ENCODE results near the gene MTO1.
"Not testable (repeated sequence)": the region's sequence is repeated elsewhere in the genome, so short reads cannot be mapped to it uniquely, and the experiment has no call there.

The MTO1 gene

DNA sequence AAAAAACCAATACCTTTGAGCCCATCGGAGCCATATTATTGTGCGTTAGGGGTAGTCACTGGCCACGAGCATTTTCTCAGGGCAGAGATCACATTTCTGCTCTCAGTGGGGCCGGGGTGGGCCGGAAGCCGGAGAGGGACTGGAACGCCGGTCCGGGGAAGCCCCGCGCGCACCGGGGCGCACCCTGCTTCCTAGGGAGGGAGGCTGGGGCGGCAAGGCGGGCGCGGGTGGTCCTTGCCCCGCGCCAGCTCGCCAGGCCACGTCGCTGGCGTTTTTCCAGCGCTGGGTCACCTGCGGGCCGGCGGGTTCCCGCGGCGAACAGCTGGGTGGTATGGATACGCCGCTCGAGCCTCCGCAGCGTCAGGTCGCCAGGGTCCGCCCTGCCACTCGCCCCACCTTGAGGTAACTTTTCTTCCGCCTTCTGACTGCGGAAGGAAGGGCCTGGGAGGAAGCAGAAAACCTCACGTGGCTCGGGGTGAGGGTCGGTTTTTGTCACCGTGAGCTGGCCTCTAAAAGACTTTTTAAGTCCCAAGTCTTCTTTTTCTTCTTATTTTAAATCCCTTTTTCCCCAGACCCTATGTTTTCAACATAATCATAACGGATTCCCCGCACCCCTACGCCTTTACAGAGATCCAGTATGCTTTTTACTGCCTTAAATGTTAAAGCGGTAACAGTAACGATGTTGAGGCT is 62.0 kb downstream of the MTO1 start:
- H3K4me1 ChIP-seq (ENCODE audit: control insufficient read depth in 5 of 5, insufficient read depth in 5 of 5, low read length in 5 of 5), result peaks cover 5 to 36% (median 30%) of the 10 kb centered on the region in 5 donors
- H3K36me3 ChIP-seq (ENCODE audit: control insufficient read depth in 5 of 5, insufficient read depth in 5 of 5, low read length in 5 of 5), result peaks cover 7 to 13% (median 9%) of the 10 kb centered on the region in 5 donors
- H3K27me3 ChIP-seq (ENCODE audit: control insufficient read depth in 5 of 5, insufficient read depth in 4 of 5, low read length in 5 of 5), result peaks cover 0 to 2% (median 0%) of the 10 kb centered on the region in 5 donors
- peak overlapping the region; percentile 75 to 84 (median 81) for H3K4me3 ChIP-seq (ENCODE audit: low read depth in 1 of 5, low read length in 5 of 5)
- H3K9ac ChIP-seq (ENCODE audit: low read length in 5 of 5), result peak overlapping the region; percentile 43 to 94 (median 85)
- no peaks in the 10 kb centered on the region for H3K9me3 ChIP-seq (ENCODE audit: control insufficient read depth in 5 of 5, low read length in 5 of 5)
- peak overlapping the region; percentile 100 for H3K27ac ChIP-seq (ENCODE audit: low read depth, low read length)

GRCh38 chr6:73525546-73526330 is 64.2 kb downstream of the MTO1 start:
- Histone ChIP-seq H3K4me1 (ENCODE audit: control insufficient read depth in 5 of 5, insufficient read depth in 5 of 5, low read length in 5 of 5) (peaks cover 3 to 23% (median 20%) of the 10 kb centered on the region in 5 donors), H3K4me3 (ENCODE audit: low read depth in 1 of 5, low read length in 5 of 5) (no peak overlapping the region), H3K9ac (ENCODE audit: low read length in 5 of 5) (no peak overlapping the region), H3K27ac (ENCODE audit: low read depth, low read length) (no peak overlapping the region), H3K36me3 (ENCODE audit: control insufficient read depth in 5 of 5, insufficient read depth in 5 of 5, low read length in 5 of 5) (no peaks in the 10 kb centered on the region), H3K27me3 (ENCODE audit: control insufficient read depth in 5 of 5, insufficient read depth in 4 of 5, low read length in 5 of 5) (peaks cover 0 to 2% (median 0%) of the 10 kb centered on the region in 5 donors), H3K9me3 (ENCODE audit: control insufficient read depth in 5 of 5, low read length in 5 of 5) (no peaks in the 10 kb centered on the region)

DNA sequence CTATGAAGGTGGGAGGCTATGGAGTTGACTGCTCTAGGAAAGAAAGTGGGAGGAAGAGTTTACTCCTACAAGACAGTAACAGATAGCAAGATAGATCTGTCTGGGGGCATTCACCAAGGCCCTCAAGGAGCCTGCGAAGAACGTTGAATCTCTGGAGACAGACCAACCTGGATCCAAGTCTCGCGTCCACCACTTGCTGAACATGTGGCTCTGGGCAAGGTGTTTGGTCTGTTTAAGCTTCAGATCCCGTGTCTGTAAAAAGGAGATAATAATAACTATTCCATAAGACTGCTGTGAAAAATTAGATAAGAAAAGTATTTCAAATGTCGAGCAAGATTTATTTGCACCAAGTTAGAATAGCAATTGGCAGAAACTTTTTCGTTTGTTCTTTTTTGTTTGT is 67.4 kb downstream of the MTO1 start:
- peaks cover 0 to 4% (median 2%) of the 10 kb centered on the region in 5 donors for H3K4me1 ChIP-seq (ENCODE audit: control insufficient read depth in 5 of 5, insufficient read depth in 5 of 5, low read length in 5 of 5)
- no peak overlapping the region for H3K9ac ChIP-seq (ENCODE audit: low read length in 5 of 5)
- H3K9me3 ChIP-seq (ENCODE audit: control insufficient read depth in 5 of 5, low read length in 5 of 5), result no peaks in the 10 kb centered on the region
- H3K27me3 ChIP-seq (ENCODE audit: control insufficient read depth in 5 of 5, insufficient read depth in 4 of 5, low read length in 5 of 5), result no peaks in the 10 kb centered on the region
- no peaks in the 10 kb centered on the region for H3K36me3 ChIP-seq (ENCODE audit: control insufficient read depth in 5 of 5, insufficient read depth in 5 of 5, low read length in 5 of 5)
- no peak overlapping the region for H3K27ac ChIP-seq (ENCODE audit: low read depth, low read length)
- H3K4me3 ChIP-seq (ENCODE audit: low read depth in 1 of 5, low read length in 5 of 5), result no peak overlapping the region

- Histone ChIP-seq H3K27ac (ENCODE audit: low read depth, low read length) (no peak overlapping the region), H3K9ac (ENCODE audit: low read length in 5 of 5) (no peak overlapping the region), H3K4me1 (ENCODE audit: control insufficient read depth in 5 of 5, insufficient read depth in 5 of 5, low read length in 5 of 5) (no peaks in the 10 kb centered on the region), H3K9me3 (ENCODE audit: control insufficient read depth in 5 of 5, low read length in 5 of 5) (no peaks in the 10 kb centered on the region), H3K27me3 (ENCODE audit: control insufficient read depth in 5 of 5, insufficient read depth in 4 of 5, low read length in 5 of 5) (no peaks in the 10 kb centered on the region), H3K4me3 (ENCODE audit: low read depth in 1 of 5, low read length in 5 of 5) (no peak overlapping the region), H3K36me3 (ENCODE audit: control insufficient read depth in 5 of 5, insufficient read depth in 5 of 5, low read length in 5 of 5) (no peaks in the 10 kb centered on the region)
These were observed 70.8 kb downstream of the MTO1 start for GRCh38 chr6:73532293-73532692.

GRCh38 chr6:73534628-73535027 is 73.1 kb downstream of the MTO1 start:
- H3K4me3 ChIP-seq (ENCODE audit: low read depth in 1 of 5, low read length in 5 of 5), result no peak overlapping the region
- H3K27ac ChIP-seq (ENCODE audit: low read depth, low read length), result no peak overlapping the region
- H3K9ac ChIP-seq (ENCODE audit: low read length in 5 of 5), result no peak overlapping the region
- H3K27me3 ChIP-seq (ENCODE audit: control insufficient read depth in 5 of 5, insufficient read depth in 4 of 5, low read length in 5 of 5), result no peaks in the 10 kb centered on the region
- H3K36me3 ChIP-seq (ENCODE audit: control insufficient read depth in 5 of 5, insufficient read depth in 5 of 5, low read length in 5 of 5), result no peaks in the 10 kb centered on the region
- no peaks in the 10 kb centered on the region for H3K9me3 ChIP-seq (ENCODE audit: control insufficient read depth in 5 of 5, low read length in 5 of 5)
- peaks cover 0 to 9% (median 4%) of the 10 kb centered on the region in 5 donors for H3K4me1 ChIP-seq (ENCODE audit: control insufficient read depth in 5 of 5, insufficient read depth in 5 of 5, low read length in 5 of 5)

- Histone ChIP-seq H3K36me3 (ENCODE audit: control insufficient read depth in 5 of 5, insufficient read depth in 5 of 5, low read length in 5 of 5) (no peaks in the 10 kb centered on the region), H3K9ac (ENCODE audit: low read length in 5 of 5) (no peak overlapping the region), H3K9me3 (ENCODE audit: control insufficient read depth in 5 of 5, low read length in 5 of 5) (no peaks in the 10 kb centered on the region), H3K27ac (ENCODE audit: low read depth, low read length) (no peak overlapping the region), H3K27me3 (ENCODE audit: control insufficient read depth in 5 of 5, insufficient read depth in 4 of 5, low read length in 5 of 5) (no peaks in the 10 kb centered on the region), H3K4me3 (ENCODE audit: low read depth in 1 of 5, low read length in 5 of 5) (no peak overlapping the region), H3K4me1 (ENCODE audit: control insufficient read depth in 5 of 5, insufficient read depth in 5 of 5, low read length in 5 of 5) (peaks cover 0 to 9% (median 4%) of the 10 kb centered on the region in 5 donors)
These were observed 76.1 kb downstream of the MTO1 start for GRCh38 chr6:73537677-73538076.

GRCh38 chr6:73538116-73538779 is 76.7 kb downstream of the MTO1 start:
- Histone ChIP-seq H3K36me3 (ENCODE audit: control insufficient read depth in 5 of 5, insufficient read depth in 5 of 5, low read length in 5 of 5) (no peaks in the 10 kb centered on the region), H3K27me3 (ENCODE audit: control insufficient read depth in 5 of 5, insufficient read depth in 4 of 5, low read length in 5 of 5) (no peaks in the 10 kb centered on the region), H3K4me1 (ENCODE audit: control insufficient read depth in 5 of 5, insufficient read depth in 5 of 5, low read length in 5 of 5) (peaks cover 0 to 9% (median 4%) of the 10 kb centered on the region in 5 donors), H3K9ac (ENCODE audit: low read length in 5 of 5) (no peak overlapping the region), H3K4me3 (ENCODE audit: low read depth in 1 of 5, low read length in 5 of 5) (no peak overlapping the region), H3K27ac (ENCODE audit: low read depth, low read length) (no peak overlapping the region), H3K9me3 (ENCODE audit: control insufficient read depth in 5 of 5, low read length in 5 of 5) (no peaks in the 10 kb centered on the region)

DNA sequence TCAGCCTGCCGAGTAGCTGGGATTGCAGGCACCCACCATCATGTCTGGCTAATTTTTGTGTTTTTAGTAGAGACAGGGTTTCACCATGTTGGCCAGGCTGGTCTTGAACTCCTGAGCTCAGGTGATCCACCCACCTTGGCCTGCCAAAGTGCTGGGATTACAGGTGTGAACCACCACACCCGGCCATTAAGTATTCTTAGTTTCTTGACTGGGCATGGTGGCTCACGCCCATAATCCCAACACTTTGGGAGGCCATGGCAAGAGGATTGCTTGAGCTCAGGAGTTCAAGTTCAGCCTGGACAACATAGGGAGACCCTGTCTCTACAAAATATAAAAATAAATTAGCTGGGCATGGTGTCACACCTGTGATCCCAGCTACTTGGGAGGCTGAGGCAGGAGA is 80.9 kb downstream of the MTO1 start:
- not testable (repeated sequence) for H3K36me3 ChIP-seq (ENCODE audit: control insufficient read depth in 5 of 5, insufficient read depth in 5 of 5, low read length in 5 of 5); H3K4me1 ChIP-seq (ENCODE audit: control insufficient read depth in 5 of 5, insufficient read depth in 5 of 5, low read length in 5 of 5); H3K9me3 ChIP-seq (ENCODE audit: control insufficient read depth in 5 of 5, low read length in 5 of 5); H3K9ac ChIP-seq (ENCODE audit: low read length in 5 of 5); H3K27me3 ChIP-seq (ENCODE audit: control insufficient read depth in 5 of 5, insufficient read depth in 4 of 5, low read length in 5 of 5); H3K4me3 ChIP-seq (ENCODE audit: low read depth in 1 of 5, low read length in 5 of 5); H3K27ac ChIP-seq (ENCODE audit: low read depth, low read length)

DNA sequence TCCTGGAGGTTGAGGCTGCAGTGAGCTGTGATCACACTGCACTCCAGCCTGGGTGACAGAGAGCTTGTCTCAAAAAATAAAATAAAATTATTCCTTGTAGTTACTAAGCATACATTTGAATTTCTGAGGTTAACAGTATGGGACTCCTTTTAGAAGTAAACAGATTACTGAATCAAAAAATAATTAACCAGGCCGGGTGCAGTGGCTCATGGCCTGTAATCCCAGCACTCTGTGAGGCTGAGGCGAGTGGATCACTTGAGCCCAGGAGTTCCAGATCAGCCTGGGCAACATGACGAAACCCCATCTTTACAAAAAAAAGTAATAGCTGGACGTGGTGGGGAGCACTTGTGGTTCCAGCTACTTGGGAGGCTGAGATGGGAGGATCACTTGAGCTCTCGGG is 81.4 kb downstream of the MTO1 start:
- Histone ChIP-seq H3K27me3 (ENCODE audit: control insufficient read depth in 5 of 5, insufficient read depth in 4 of 5, low read length in 5 of 5) (no peaks in the 10 kb centered on the region), H3K4me3 (ENCODE audit: low read depth in 1 of 5, low read length in 5 of 5) (no peak overlapping the region), H3K9ac (ENCODE audit: low read length in 5 of 5) (no peak overlapping the region), H3K9me3 (ENCODE audit: control insufficient read depth in 5 of 5, low read length in 5 of 5) (no peaks in the 10 kb centered on the region), H3K36me3 (ENCODE audit: control insufficient read depth in 5 of 5, insufficient read depth in 5 of 5, low read length in 5 of 5) (no peaks in the 10 kb centered on the region), H3K4me1 (ENCODE audit: control insufficient read depth in 5 of 5, insufficient read depth in 5 of 5, low read length in 5 of 5) (peaks cover 0 to 4% (median 0%) of the 10 kb centered on the region in 5 donors), H3K27ac (ENCODE audit: low read depth, low read length) (no peak overlapping the region)

- Histone ChIP-seq H3K27me3 (ENCODE audit: control insufficient read depth in 5 of 5, insufficient read depth in 4 of 5, low read length in 5 of 5) (no peaks in the 10 kb centered on the region), H3K27ac (ENCODE audit: low read depth, low read length) (no peak overlapping the region), H3K4me1 (ENCODE audit: control insufficient read depth in 5 of 5, insufficient read depth in 5 of 5, low read length in 5 of 5) (peaks cover 0 to 8% (median 0%) of the 10 kb centered on the region in 5 donors), H3K9me3 (ENCODE audit: control insufficient read depth in 5 of 5, low read length in 5 of 5) (no peaks in the 10 kb centered on the region), H3K4me3 (ENCODE audit: low read depth in 1 of 5, low read length in 5 of 5) (no peak overlapping the region), H3K9ac (ENCODE audit: low read length in 5 of 5) (no peak overlapping the region), H3K36me3 (ENCODE audit: control insufficient read depth in 5 of 5, insufficient read depth in 5 of 5, low read length in 5 of 5) (no peaks in the 10 kb centered on the region)
These were observed 85.5 kb downstream of the MTO1 start for GRCh38 chr6:73547036-73547435.
